HEK293 (cell line): Measurements from ENCODE around the gene LSM14B.
A peak's percentile ranks its signal among the peaks of the same experiment; 100 is the strongest.

ENCODE experiments used
- CTCF ChIA-PET: fragments of 350-600 bp; formaldehyde crosslinking; extraction: SDS; loops from one replicate; lab custom pipeline; 2021; ENCODE audit warnings: antibody characterized with exemption; lab: Yijun Ruan, JAX
- POLR2A ChIA-PET: fragments of 300-600 bp; formaldehyde crosslinking; extraction: SDS; loops from one replicate; lab custom pipeline; 2020; ENCODE audit warnings: antibody characterized with exemption, inconsistent platforms; lab: Yijun Ruan, JAX
- H3K27ac ChIP-seq: fragments of 200-500 bp; sonication (Bioruptor generic); 2 replicates; pipeline ENCODE4 v1.5.1; 2014; ENCODE audit warnings: low read depth, low read length, control low read depth, inconsistent platforms; ENCODE audit errors: extremely low read depth
- H3K36me3 ChIP-seq, 2 experiments: fragments of 200-500 bp in 1 of 2; sonication (Bioruptor generic) in 1 of 2; 1 replicate in 1 of 2; 2 replicates in 1 of 2; pipeline ENCODE4 v1.5.1; 2014 to 2017; ENCODE audit warnings: inconsistent platforms in 2 of 2, low read length in 2 of 2; ENCODE audit not compliant: control insufficient read depth in 2 of 2, insufficient read depth in 1 of 2
- H3K4me1 ChIP-seq: fragments of 200-500 bp; sonication (Bioruptor generic); 2 replicates; pipeline ENCODE4 v1.5.1; 2014; ENCODE audit warnings: mild to moderate bottlenecking, low read length, inconsistent platforms; ENCODE audit not compliant: control insufficient read depth, insufficient read depth
- H3K4me3 ChIP-seq: 2 replicates; pipeline ENCODE4 v1.5.1; 2011; ENCODE audit warnings: low read depth, mild to moderate bottlenecking, control low read depth, low read length, moderate library complexity
- H3K9me3 ChIP-seq: fragments of 200-500 bp; sonication (Bioruptor generic); 2 replicates; pipeline ENCODE4 v1.5.1; 2014; ENCODE audit warnings: low read depth, low read length, inconsistent platforms; ENCODE audit not compliant: control insufficient read depth, insufficient read depth
- EGR2 ChIP-seq: fragments of 450-650 bp; formaldehyde crosslinking; IDR thresholded peaks from 2 replicates; pipeline ENCODE4 v1.5.1; 2016; ENCODE audit warnings: low read depth, missing biosample characterization, missing genetic modification characterization
- GLI2 ChIP-seq: fragments of 450-650 bp; formaldehyde crosslinking; IDR thresholded peaks from 2 replicates; pipeline ENCODE4; 2017; ENCODE audit warnings: missing biosample characterization, missing genetic modification characterization, low read depth, borderline replicate concordance
- GLIS1 ChIP-seq: fragments of 450-650 bp; formaldehyde crosslinking; IDR thresholded peaks from 2 replicates; pipeline ENCODE4 v1.5.1; 2016; ENCODE audit warnings: missing biosample characterization, missing genetic modification characterization
- KLF1 ChIP-seq: fragments of 450-650 bp; formaldehyde crosslinking; IDR thresholded peaks from 2 replicates; pipeline ENCODE4 v1.5.1; 2016; ENCODE audit warnings: missing biosample characterization, missing genetic modification characterization
- SCRT1 ChIP-seq: fragments of 450-650 bp; formaldehyde crosslinking; IDR thresholded peaks from 2 replicates; pipeline ENCODE4 v1.5.1; 2016; ENCODE audit warnings: missing biosample characterization, missing genetic modification characterization, borderline replicate concordance
- SCRT2 ChIP-seq: fragments of 450-650 bp; formaldehyde crosslinking; IDR thresholded peaks from 2 replicates; pipeline ENCODE4 v1.5.1; 2016; ENCODE audit warnings: missing biosample characterization, missing genetic modification characterization
- TRIM28 ChIP-seq: IDR thresholded peaks from 2 replicates; pipeline ENCODE4 v1.6.1; 2011; ENCODE audit warnings: low read length, control low read depth, borderline replicate concordance
- ZBTB20 ChIP-seq: fragments of 450-650 bp; formaldehyde crosslinking; IDR thresholded peaks from 2 replicates; pipeline ENCODE4 v1.5.1; 2016; ENCODE audit warnings: missing biosample characterization, missing genetic modification characterization
- ZBTB44 ChIP-seq: fragments of 450-650 bp; IDR thresholded peaks from 2 replicates; pipeline ENCODE4 v1.5.1; 2018; ENCODE audit warnings: missing biosample characterization, mild to moderate bottlenecking, missing genetic modification characterization
- ZBTB8A ChIP-seq: fragments of 450-650 bp; formaldehyde crosslinking; IDR thresholded peaks from 2 replicates; pipeline ENCODE4 v1.5.1; 2016; ENCODE audit warnings: missing biosample characterization, missing genetic modification characterization
- ZFP37 ChIP-seq: fragments of 450-650 bp; formaldehyde crosslinking; IDR thresholded peaks from 2 replicates; pipeline ENCODE4 v1.5.1; 2016; ENCODE audit warnings: missing biosample characterization, missing genetic modification characterization
- ZNF132 ChIP-seq: fragments of 450-650 bp; formaldehyde crosslinking; IDR thresholded peaks from 2 replicates; pipeline ENCODE4 v1.5.1; 2017; ENCODE audit warnings: missing biosample characterization, missing genetic modification characterization, borderline replicate concordance
- ZNF19 ChIP-seq: fragments of 450-650 bp; formaldehyde crosslinking; IDR thresholded peaks from 2 replicates; pipeline ENCODE4; 2016; ENCODE audit warnings: missing biosample characterization, missing genetic modification characterization, low read depth
- ZNF2 ChIP-seq: fragments of 450-650 bp; formaldehyde crosslinking; IDR thresholded peaks from 2 replicates; pipeline ENCODE4 v1.5.1; 2016; ENCODE audit warnings: missing biosample characterization, missing genetic modification characterization
- ZNF23 ChIP-seq: fragments of 450-650 bp; formaldehyde crosslinking; IDR thresholded peaks from 2 replicates; pipeline ENCODE4 v1.5.1; 2016; ENCODE audit warnings: missing biosample characterization, missing genetic modification characterization, borderline replicate concordance
- ZNF292 ChIP-seq: fragments of 450-650 bp; formaldehyde crosslinking; IDR thresholded peaks from 2 replicates; pipeline ENCODE4 v1.5.1; 2016; ENCODE audit warnings: low read depth, missing biosample characterization, missing genetic modification characterization, borderline replicate concordance
- ZNF416 ChIP-seq: fragments of 450-650 bp; formaldehyde crosslinking; IDR thresholded peaks from 2 replicates; pipeline ENCODE4 v1.5.1; 2016; ENCODE audit warnings: missing biosample characterization, missing genetic modification characterization
- ZNF580 ChIP-seq: fragments of 450-650 bp; formaldehyde crosslinking; IDR thresholded peaks from 2 replicates; pipeline ENCODE4 v1.5.1; 2016; ENCODE audit warnings: missing biosample characterization, missing genetic modification characterization
- ZNF596 ChIP-seq: fragments of 450-650 bp; IDR thresholded peaks from 2 replicates; pipeline ENCODE4 v1.5.0; 2018; ENCODE audit warnings: missing biosample characterization, mild to moderate bottlenecking, missing genetic modification characterization, moderate library complexity
- ZNF670 ChIP-seq: fragments of 450-650 bp; formaldehyde crosslinking; IDR thresholded peaks from 2 replicates; pipeline ENCODE4 v1.5.1; 2016; ENCODE audit warnings: missing biosample characterization, missing genetic modification characterization, low read depth
- ZNF830 ChIP-seq: fragments of 450-650 bp; IDR thresholded peaks from 2 replicates; pipeline ENCODE4 v1.5.0; 2018; ENCODE audit warnings: missing biosample characterization, missing genetic modification characterization, low read depth, mild to moderate bottlenecking, moderate library complexity

LSM14B gene

DNA sequence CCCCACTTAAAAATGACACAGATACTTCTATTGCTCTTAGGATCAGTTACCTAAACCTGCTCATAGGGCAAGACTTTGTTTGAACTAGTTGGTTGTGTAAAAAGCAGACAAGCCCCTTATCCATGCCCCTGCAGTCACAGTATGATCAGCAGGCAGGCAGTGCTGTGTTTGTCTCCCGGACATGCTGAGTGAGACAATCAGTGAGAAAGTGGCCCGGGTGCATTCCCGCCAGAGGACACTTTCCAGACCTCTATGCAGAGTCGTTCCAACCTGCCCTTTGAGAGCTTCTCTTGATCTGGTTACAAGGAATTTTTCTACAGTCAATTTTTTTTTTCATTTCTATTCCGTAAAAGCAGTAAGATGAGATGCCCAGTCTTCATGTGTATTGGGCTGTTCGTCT lies 6.2 kb downstream of the LSM14B start (continued):
- TF ChIP-seq ZNF830 (tag by site-specific recombination) (no peak), SCRT1 (tag by site-specific recombination) (no peak), ZNF580 (no peak), ZBTB20 (tag by site-specific recombination) (no peak), ZNF292 (tag by site-specific recombination) (no peak), EGR2 (tag by site-specific recombination) (no peak), ZBTB8A (no peak), ZNF596 (tag by site-specific recombination) (no peak)

DNA sequence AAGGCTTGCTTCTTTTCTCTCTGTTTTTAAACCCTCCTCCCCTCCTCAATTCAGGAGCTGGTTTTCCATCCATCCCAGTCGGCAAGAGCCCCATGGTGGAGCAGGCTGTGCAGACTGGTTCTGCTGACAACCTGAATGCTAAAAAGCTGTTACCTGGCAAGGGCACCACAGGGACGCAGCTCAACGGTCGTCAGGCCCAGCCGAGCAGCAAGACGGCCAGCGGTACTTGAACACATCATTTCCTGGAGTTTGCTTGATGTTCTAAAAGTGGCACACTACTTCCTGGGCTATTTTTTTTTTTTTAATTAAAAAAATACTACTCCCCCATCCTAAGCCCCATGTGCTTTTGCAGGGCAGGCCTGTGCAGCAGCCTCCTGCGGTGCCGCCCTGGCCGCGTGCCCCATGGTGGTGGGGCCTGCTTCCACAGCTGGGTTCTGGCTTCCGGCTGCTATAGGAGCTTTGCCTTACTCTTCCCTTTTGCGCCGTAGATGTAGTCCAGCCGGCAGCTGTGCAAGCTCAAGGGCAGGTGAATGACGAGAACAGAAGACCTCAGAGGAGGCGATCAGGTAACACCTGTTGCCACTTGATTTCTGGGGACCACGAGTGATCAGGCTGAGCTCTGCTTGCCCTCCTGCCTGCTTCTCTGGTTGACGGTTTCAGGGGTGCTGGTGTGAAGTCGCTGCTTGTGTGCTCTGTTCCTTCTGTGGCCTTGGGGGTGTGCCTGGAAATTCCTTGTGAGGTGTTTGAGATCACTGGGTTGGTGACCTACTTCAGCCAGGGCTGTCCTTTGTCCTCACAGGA lies 7.7 kb downstream of the LSM14B start:
- no peak overlapping the region for H3K4me3 ChIP-seq
- TF ChIP-seq ZFP37 (tag by site-specific recombination) (no peak), SCRT2 (tag by site-specific recombination) (peak; percentile 90), SCRT1 (tag by site-specific recombination) (peak; percentile 56; the same call in 1 of the 2 replicates)
- TF ChIP-seq, all 188 proteins: peak for 2
- no peaks in the 10 kb centered on the region for H3K4me1 ChIP-seq
- peaks cover 18 to 99% of the 10 kb centered on the region in 2 experiments for H3K36me3 ChIP-seq
- ChIA-PET CTCF (interaction anchor here (0.6 to 1.4 kb wide), 4 partner anchors 12 to 69 kb away, joined by 3 to 8 read pairs (median 4); no protein-coding TSS in a partner anchor), POLR2A (interaction anchor here (1.0 kb wide), 1 partner anchor 62 kb away, joined by 3 read pairs; no protein-coding TSS in a partner anchor)
- H3K27ac ChIP-seq: no peak overlapping the region
- H3K9me3 ChIP-seq: no peaks in the 10 kb centered on the region

- H3K4me1 ChIP-seq: no peaks in the 10 kb centered on the region
These were observed 9.5 kb downstream of the LSM14B start for GRCh38 chr20:62131560-62132320.

More at GRCh38 chr20:62131560-62132320, 9.5 kb downstream of the LSM14B start:
- no peak overlapping the region for H3K4me3 ChIP-seq
- peaks cover 10 to 99% of the 10 kb centered on the region in 2 experiments for H3K36me3 ChIP-seq
- no peak overlapping the region for H3K27ac ChIP-seq
- ChIA-PET CTCF (interaction anchor here (0.9 kb wide), 1 partner anchor 10 kb away, joined by 3 read pairs; no protein-coding TSS in a partner anchor), POLR2A (no interaction called here)
- no peaks in the 10 kb centered on the region for H3K9me3 ChIP-seq
- TF ChIP-seq GLIS1 (tag by site-specific recombination) (no peak), ZNF23 (tag by site-specific recombination) (no peak), ZBTB44 (tag by site-specific recombination) (no peak), ZNF416 (tag by site-specific recombination) (no peak), KLF1 (no peak), ZNF670 (no peak), GLI2 (tag by site-specific recombination) (no peak), TRIM28 (no peak), ZNF132 (no peak), ZNF19 (tag by site-specific recombination) (no peak), ZNF2 (tag by site-specific recombination) (no peak)
